ENCODE results near the gene DOCK4.

The DOCK4 gene

DNA sequence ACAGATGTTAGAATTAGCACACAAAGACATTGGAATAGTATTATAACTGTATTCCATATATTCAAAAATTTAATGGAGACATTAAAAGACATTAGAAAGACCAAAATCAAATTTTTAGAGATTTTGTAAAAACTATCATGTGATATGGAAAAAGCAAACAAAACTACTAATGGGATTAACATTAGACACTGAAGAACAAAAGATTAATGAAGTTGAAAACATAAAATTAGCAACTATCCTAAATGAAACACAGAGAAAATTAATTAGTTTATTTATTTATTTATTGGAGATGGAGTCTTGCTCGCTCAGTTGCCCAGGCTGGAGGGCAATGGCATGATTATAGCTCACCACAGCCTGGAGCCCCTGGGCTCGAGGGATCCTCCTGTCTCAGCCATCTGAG is 158.8 kb downstream of the DOCK4 start:
- no peak for DNase-seq

DNA sequence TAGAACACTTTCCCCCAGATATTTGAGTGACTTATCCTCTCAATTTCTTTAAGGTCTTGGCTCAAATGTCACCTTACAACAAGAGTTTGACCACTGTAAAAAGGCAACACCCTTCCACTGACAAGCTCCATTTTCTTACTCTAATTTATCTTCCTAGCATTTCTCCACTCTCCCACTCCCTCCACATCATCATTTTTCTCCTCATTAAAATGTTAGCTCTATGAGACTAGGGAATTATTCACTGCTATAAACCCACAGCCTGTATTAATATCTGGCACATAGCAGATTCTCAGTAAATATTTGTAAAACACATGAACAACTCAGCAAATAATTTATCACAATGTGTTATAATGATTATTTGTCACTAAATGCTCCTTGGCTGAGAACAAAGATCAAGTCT is 161.0 kb downstream of the DOCK4 start:
- no peak for DNase-seq

DNA sequence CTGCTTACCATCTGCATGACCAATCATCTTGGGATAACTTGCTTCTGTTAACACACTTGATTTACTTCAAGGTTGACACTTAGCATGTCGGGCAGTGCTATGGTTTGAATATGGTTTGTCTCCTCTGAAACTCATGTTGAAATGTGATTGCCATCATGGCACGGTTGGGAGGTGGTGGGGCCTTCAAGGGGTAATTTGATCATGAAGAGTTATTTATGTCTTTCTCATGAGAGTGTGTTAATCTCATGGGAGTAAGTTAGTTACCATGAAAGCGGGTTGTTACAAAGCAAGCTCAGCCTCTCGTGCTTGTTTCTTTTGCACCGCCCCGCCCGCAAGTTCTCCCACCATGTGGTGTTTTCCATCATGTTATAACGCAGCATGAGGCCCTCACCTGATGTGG is 163.6 kb downstream of the DOCK4 start:
- no peak for DNase-seq

DNA sequence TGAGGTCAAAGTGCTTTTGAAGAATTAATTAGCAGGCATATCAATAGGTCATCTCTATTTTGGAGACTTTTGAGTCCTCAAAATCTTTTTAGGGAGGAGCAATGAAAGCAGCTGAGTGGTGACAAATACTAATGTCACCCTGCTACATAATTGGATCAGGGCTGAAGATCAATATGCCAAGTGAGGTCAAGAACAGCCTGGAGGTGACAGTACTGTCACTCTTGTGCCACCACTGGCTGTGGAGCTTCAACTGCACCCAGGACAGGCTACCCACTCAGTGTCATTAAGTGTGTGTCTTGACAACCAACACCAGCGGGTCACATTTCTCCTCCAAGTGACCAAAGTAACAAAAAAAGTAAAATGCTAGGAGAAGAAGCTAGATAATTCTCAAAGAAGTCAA is 167.8 kb downstream of the DOCK4 start:
- no peak for DNase-seq

DNA sequence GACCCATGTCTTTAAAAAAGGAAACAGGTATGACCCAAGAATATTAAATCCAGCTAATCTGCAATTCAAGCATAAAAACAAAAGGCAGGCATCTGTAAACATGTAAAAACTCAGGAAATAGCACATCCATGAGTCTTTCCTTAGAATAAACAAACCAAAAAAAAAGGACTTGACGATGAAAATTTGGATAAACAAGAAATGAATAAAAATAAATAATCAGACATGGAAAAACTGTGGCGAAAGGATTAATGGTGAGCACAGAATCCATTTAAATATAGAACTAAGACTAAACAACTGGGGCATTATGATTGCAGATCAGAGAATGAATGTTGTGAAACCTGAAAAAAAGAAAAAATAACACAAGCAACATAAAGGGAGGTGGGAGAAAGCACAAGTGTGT is 170.1 kb downstream of the DOCK4 start:
- no peak for DNase-seq

DNA sequence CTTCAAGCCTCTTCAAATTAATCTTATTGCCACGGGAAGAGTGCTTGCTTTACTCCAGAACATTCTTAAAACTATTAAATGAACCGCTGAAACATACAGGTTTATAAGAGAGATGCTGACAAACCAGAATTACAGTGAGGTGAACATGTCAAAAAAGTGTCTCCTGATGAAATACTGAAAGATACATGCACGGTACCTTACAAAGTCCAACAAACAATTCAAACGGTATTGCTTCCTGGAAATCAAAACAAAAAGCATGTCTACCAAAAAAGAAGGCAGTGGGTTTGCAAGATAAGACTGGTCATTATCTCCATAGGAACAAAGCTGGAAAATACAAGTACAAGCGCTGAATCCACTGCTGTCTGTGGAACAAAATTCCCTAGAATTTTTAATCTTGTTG is 174.5 kb downstream of the DOCK4 start:
- DNase-seq: no peak

DNA sequence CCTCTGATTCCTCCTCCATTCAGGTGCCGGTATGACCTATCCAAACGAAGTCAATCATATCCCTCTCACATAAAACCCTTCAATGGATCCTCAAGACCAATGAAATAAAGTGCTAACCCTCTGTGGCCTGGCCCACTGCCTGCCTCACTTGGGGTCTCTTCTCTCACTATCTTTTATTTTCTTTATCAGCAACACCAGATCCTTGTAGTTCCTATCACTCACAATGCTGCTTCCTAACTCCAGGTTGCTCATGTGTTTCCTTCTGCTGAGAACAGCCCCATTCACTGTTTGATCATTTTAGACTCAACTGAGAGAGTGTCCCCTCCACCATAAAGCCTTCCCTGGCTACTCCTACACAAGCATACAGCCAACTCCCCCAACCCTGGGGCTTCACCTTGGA is 180.6 kb downstream of the DOCK4 start:
- no peak for DNase-seq

DNA sequence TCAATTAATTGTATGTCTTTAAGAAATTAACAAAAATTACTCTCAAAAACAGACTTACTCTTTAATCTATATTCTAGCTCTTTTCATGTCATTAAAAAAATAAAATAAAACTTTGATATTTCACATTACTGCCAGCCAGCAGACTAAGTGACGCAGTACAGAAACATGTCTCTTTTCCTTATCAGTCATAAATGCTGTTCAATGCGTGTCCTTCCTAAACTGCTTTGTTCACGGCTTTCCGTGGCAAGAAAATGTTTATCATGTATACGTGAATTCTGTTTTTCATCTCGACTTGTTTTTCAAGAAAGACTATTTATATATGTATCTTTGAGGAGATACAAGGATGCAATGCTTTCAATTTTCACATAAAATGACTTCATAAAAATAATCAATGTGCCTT is 182.4 kb downstream of the DOCK4 start:
- DNase-seq: no peak

DNA sequence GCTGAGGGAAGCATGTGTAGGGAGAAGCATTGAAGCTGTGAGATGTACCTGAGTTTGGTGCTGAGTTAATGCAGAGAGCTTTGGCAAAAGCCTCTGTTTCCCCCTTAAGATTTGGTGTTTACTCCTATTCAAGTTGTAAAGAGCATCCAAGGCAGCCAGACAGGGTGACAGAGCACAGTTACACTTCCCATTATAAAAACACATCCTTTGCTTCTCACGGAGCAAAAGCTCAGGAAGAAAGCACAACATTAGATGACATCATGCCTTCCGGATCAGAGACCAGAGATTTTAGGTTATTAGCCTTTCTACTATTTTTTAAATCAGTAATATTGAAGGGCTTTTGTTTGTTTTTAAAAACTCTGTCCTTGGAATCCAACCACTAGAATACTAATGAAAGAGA is 182.9 kb downstream of the DOCK4 start:
- no peak for DNase-seq

DNA sequence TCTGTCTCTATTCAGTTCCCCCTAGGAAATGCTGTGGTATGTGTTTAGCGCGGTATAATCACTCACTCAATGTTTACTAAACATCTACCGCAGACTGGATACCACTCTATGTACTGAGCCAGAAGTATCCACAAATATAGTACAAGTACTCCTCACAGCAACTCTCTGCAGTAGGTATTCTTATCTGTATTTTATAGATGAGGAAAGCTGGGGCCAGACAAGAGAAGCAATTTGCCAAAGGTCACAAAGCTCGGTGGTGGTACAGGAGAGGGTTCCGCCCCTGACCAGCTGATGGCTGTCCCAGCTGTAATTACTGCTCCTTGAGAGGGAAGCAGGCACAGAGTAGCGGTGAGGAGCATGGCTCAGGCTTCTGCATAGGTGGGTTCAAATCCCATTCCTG is 184.1 kb downstream of the DOCK4 start:
- DNase-seq: no peak

DNA sequence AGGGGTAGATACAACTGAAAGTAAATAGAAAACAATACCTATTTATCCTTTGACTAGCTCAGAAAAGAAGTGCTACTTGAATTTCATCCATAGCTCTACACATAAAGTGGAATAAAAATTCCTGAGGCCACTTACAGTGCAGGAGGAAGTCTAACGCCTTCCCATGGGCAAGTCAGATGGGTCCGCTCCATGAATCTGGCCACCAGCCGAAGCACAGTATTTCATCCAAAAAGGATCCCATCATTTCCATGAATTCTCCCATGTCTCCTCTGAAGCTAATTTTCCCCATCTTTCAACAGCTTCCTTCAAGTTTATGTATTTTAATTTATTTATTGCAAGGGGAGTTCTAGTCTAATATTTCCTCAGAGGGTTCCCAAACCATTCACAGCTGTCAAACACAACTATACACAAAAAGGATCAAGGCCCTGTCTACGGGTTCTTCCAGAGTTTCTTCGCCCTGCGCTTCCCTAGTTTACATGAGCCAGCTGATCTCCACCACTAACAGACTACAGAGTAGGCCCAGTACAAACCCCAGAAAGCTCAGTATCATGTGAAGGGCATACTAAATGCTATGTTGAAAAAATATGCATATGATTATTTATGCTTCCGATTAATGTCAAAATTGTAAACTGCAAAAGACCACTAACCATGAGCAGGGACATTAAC is 184.7 kb downstream of the DOCK4 start:
- DNase-seq: no peak

DNA sequence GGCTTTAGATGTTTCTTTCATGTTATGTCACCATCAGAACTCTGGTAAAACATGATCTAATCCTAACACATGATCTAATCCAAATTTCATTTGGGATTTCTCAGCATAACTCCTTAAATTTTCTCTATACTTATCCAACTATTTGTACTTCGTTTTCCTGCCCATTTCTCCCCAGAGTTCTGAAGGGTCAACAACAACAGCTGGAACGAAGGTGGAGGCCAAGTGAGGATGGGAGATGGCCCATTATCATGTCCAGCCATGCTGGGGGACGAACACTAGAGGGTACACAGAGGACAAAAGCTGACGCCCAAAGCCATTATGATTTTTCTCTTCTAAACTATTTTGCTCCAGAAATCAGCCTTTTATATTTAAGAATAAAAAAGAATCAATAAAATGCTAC is 185.4 kb downstream of the DOCK4 start:
- no peak for DNase-seq

DNA sequence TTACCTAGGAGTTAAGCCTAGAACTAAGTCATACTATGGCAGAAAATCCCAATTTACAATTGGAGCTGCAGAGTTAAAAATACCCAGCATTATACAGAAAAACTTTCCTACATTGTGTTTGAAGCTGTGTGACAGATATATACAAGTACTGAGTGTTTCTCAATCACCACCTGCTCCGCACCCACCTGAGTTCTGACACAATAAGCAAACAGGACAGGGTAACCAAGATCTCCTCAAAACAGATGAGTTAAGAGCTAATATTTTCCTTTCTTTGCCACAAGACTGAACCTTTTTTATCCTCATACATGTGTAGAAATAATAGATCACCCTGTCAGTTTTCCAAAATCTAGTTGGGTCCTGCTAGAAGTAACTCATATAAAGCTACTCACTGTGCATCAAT is 186.3 kb downstream of the DOCK4 start:
- DNase-seq: no peak

DNA sequence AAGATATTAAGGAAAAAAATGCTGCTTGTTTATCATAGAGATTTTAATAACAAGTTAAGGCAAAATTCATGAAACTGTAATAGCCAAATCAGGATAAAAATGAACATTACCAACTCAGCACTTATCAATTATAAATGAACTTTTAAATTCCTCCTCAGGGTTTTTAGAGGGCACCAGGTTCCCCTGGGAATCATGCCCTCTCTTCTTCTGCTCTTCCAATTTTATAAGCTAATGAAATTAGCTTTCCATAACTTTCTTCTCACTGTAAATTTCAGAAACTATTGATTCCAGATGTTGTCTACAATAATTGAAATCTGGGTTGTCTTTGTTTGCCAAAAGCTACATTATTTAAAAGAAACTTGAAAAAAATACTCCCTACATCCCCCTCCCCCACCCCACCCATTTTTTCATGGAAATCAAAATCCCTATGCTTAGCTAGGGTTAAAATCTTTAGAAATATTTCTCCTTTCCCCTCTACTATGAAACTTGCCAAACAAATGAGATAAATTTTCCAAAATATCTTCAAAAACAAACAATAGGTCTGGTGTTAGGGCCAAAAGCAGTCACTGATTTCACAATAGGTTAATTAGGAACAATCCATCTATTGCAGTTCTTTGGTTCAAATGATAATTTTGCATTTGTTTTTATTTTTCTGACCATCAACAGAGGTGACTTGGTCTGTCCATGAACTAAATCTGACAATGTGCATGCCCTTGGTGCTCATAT is 187.7 kb downstream of the DOCK4 start:
- no peak for DNase-seq

DNA sequence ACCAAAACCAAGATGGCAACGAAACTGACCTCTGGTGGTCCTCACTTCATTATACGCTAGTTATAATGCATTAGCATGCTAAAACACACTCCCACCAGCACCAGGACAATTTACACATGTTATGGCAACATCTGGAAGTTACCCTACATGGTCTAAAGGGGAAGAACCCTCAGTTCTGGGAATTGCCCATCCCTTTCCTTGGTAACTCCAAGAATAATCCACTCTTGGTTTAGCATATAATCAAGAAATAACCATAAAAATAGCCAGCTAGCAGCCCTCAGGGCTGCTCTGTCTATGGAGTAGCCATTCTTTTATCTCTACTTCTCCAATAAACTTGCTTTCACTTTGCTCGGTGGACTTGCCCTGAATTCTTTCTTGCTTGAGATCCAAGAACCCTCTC is 191.1 kb downstream of the DOCK4 start:
- DNase-seq: no peak

DNA sequence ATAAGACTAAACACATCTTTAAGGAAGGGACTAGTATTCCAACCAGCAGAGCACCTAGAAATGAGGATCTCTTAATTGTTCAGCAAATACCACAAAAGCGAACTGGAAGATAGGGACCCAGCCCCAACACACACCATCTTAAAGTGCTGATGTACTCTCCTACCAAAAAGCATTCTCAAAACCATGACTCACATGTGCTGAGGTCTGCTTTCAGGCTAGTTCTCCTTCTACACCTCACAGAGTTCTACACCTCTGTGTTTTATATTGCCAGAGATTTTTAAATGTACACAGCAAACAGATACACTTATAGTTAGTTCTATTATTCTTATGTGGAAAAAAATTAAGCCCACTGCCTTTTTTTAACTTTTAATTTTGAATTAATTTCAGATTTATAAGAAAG is 191.9 kb downstream of the DOCK4 start:
- no peak for DNase-seq

DNA sequence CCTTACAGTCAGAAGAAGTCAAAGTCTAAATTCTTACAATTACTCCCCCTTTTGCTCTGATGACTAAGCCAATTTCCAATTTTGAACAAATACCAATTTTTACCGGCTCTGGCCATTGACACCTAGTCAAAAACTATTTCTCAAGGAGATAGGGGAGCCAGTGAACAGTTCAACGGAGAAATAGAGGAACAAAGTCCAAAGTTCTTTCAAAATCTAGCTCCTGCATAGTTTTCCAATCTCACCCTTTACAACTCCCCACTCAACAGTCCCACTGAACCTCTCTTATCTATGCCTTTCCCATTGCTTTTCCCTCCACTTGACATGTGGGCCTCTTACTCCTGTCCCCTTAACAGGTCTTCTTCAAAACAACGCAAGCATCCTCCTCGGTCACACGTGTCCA is 192.9 kb downstream of the DOCK4 start:
- no peak for DNase-seq

DNA sequence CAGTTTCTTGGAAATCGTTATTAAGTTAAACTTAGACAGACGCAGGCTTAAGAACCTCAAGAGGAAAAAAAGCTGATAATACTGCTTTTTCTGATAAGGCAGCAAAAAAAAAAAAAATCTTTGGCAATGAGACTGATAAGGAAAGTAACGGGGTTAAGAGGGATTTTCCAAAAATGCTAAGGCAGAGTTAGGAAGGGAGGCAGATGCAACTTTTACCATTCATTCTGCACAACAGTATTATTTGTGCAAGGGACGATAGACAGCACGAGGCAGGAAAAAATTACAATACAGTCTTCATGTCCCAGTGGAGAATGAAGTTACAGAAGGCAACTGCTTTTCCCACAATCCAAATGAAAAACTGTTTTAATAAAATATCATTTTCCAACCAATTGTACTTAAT is 194.0 kb downstream of the DOCK4 start:
- no peak for DNase-seq

DNA sequence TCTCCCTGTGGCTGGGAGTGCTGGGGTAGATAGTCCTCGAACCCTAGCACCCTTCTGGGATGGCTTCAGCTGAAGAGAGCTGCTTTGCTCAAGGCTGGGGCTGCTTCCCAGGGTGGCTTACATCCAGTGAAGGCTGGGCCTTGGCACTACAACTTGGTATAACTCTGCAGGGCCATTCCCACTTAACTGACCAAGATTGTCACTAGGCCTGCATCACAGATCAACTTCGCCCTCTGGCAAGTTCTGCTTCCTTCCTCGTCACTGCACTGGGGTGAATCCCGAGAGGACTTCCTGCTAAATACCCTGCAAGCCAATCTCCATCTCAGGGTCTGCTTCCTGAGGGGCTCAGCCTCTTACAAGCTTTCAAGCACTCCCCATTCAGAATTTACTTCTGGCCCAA is 195.2 kb downstream of the DOCK4 start:
- no peak for DNase-seq

DNA sequence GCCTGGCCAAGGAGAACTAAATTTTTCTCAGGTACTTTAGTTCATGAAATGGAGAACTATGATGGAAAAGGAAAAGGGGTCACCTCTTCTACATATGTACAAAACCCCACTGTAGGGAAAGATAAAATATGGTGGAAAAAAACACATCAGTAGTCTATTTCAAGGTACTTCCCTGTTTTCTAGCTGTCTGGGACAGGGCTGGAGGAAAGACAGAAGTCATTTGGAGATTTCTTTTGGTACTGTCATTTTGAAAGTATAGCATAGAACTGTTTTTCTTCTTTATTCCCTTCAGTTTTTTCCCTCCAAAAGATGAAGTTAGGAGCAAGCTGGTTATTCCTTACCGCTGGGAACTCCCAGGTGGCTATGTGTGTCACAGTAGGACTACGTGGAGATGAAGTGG is 196.1 kb downstream of the DOCK4 start:
- DNase-seq: no peak

DNA sequence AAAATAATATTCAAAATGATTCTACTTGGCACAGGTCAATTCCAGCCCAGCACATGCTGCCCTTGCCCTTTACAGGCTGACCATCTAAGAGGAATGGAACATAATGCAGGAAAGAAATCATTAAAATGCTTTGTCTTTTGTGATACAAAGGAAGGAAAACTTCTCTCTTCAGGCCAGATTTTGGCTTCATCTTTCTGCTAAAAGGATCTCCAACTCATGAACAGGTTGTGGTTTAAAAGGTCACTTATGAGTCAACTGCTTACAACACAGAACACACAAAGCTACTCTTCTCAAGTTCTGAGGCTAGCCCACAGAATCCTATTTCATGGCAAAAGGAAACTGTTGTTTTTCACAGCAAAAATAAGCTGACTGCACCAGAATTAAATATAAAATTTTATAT is 197.1 kb downstream of the DOCK4 start:
- DNase-seq: peak; percentile 11

DNA sequence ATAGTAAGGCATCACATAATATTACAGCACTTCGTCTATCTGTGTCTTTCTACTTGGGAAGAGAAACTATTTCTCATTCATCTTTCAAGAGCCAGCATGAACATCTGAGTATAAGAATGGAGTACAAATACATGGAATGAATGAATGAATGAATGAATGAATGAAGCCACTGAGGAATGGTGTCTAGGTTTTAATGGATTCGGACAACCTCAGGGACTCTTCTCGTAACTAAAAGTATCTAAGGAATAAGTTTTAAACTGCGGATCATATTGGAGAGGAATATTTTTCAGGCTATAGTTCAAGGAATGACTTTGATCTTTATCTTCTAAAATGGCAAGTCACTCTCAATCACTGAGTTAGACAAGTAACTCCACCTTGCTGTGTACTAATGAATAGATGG is 199.0 kb downstream of the DOCK4 start:
- no peak for DNase-seq

DNA sequence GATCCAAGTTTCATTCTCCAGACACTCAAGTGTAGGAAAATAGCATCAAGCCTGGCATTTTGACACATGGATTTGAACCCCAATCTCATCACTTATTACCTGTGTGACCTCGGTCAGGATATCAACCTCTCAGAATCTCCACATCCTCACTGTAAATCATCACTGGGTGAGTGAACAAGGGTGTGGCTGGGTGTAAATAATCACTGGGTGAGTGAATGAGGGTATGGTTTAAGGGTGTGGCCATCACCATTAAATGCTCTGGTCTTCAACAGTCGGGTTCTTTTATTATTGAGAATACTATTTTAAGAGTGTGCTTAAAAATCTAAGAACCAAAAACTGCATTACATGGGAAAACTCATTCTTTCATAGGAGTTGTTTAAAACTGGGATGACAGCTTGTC is 200.1 kb downstream of the DOCK4 start:
- DNase-seq: no peak

DNA sequence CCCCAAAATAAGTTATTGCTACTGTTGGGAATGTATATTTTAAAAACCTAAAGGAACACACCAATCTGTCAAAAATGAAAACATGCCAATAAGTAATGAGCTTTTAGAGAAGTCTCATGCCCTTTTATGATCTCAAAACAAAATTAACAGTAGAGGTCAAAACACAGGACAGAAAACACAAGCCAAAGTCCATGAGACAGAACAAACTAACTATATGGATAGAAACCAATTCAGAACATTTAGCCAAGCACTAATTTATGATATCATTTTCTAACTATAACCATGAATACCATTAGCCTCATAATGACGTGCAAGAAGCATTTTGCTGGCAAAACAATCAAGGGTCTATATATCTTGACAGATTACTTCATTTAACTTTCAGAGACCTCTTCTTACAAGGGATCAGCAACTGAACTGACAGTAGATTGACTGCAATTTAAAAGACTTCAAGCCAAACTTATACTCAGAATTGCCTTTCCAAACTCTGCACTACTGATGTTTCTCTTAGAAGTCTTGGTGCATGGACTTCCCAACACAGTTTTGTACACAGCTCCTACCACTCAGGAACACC is 200.9 kb downstream of the DOCK4 start:
- DNase-seq: no peak

Measured in MV-4-11 (cell line).